ENCODE data around the gene TSPAN1.

TSPAN1 gene

DNA sequence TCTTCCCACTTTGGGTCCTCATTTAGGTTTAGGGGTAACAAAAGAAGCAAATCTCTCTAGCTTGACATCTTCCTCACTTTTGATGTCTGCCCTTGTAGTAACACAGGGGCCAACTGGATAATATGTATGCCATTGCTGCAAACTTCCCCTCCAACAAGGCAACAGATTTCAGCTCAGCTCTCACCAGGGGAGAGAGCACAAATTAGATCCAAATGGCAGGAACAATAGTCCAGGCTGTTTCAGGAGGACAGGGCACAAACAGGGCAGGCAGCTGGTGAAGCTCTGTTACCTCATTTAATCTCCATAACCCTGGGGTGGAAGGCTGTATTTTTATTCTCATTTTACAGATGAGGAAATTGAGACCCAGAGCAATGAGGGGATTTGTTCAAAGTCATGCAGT, 38.2 kb upstream of the TSPAN1 start:
- Histone ChIP-seq H3K27ac (no peak overlapping the region), H3K27me3 (ENCODE audit: insufficient read depth, low read depth, severe bottlenecking) (no peaks in the 10 kb centered on the region), H3K9me3 (ENCODE audit: severe bottlenecking) (no peaks in the 10 kb centered on the region), H3K4me3 (ENCODE audit: low read depth, low read length) (no peak overlapping the region), H3K36me3 (no peaks in the 10 kb centered on the region)
- no peak for DNase-seq
- TF ChIP-seq, protein P1, sequence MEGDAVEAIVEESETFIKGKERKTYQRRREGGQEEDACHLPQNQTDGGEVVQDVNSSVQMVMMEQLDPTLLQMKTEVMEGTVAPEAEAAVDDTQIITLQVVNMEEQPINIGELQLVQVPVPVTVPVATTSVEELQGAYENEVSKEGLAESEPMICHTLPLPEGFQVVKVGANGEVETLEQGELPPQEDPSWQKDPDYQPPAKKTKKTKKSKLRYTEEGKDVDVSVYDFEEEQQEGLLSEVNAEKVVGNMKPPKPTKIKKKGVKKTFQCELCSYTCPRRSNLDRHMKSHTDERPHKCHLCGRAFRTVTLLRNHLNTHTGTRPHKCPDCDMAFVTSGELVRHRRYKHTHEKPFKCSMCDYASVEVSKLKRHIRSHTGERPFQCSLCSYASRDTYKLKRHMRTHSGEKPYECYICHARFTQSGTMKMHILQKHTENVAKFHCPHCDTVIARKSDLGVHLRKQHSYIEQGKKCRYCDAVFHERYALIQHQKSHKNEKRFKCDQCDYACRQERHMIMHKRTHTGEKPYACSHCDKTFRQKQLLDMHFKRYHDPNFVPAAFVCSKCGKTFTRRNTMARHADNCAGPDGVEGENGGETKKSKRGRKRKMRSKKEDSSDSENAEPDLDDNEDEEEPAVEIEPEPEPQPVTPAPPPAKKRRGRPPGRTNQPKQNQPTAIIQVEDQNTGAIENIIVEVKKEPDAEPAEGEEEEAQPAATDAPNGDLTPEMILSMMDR (IDR thresholded peaks at IDR 0.05; ENCODE audit: low read depth, low read length), result no peak

GRCh38 chr1:46137916-46138315, 37.0 kb upstream of the TSPAN1 start:
- no peak for DNase-seq
- Histone ChIP-seq H3K36me3 (no peaks in the 10 kb centered on the region), H3K27ac (no peak overlapping the region), H3K4me3 (ENCODE audit: low read depth, low read length) (no peak overlapping the region), H3K27me3 (ENCODE audit: insufficient read depth, low read depth, severe bottlenecking) (no peaks in the 10 kb centered on the region), H3K9me3 (ENCODE audit: severe bottlenecking) (no peaks in the 10 kb centered on the region)
- TF ChIP-seq, protein P1 (IDR thresholded peaks at IDR 0.05; ENCODE audit: low read depth, low read length), result no peak

GRCh38 chr1:46148318-46148717, 26.6 kb upstream of the TSPAN1 start:
- no peaks in the 10 kb centered on the region for H3K9me3 ChIP-seq (ENCODE audit: severe bottlenecking)
- H3K36me3 ChIP-seq, result no peaks in the 10 kb centered on the region
- no peaks in the 10 kb centered on the region for H3K27me3 ChIP-seq (ENCODE audit: insufficient read depth, low read depth, severe bottlenecking)
- no peak for DNase-seq
- no peak overlapping the region for H3K27ac ChIP-seq
- H3K4me3 ChIP-seq (ENCODE audit: low read depth, low read length), result no peak overlapping the region
- TF ChIP-seq, protein P1 (IDR thresholded peaks at IDR 0.05; ENCODE audit: low read depth, low read length), result no peak

DNA sequence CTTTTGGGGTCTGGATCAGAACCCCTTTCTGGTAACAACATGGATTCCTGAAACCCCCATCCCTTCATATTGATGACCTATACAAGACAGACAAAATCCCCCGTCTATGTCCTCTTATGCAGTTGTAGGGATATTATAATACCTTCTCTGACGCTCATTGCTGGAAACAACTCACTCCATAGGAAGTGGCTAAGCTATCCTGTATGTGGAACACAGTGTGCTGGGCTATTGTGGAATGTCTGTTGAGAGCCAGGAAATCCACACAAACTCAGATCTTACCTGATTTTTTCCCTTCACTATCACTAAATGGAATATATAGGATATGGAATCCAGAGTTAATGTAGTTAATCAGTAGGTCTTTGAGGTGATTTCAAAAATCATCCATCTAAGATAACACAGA, 24.8 kb upstream of the TSPAN1 start:
- DNase-seq, result no peak
- H3K9me3 ChIP-seq (ENCODE audit: severe bottlenecking), result no peaks in the 10 kb centered on the region
- H3K4me3 ChIP-seq (ENCODE audit: low read depth, low read length), result no peak overlapping the region
- H3K27ac ChIP-seq, result no peak overlapping the region
- no peaks in the 10 kb centered on the region for H3K36me3 ChIP-seq
- TF ChIP-seq, protein P1 (IDR thresholded peaks at IDR 0.05; ENCODE audit: low read depth, low read length), result no peak
- no peaks in the 10 kb centered on the region for H3K27me3 ChIP-seq (ENCODE audit: insufficient read depth, low read depth, severe bottlenecking)

GRCh38 chr1:46152016-46152415, 22.9 kb upstream of the TSPAN1 start:
- Histone ChIP-seq H3K27ac (no peak overlapping the region), H3K36me3 (no peaks in the 10 kb centered on the region), H3K27me3 (ENCODE audit: insufficient read depth, low read depth, severe bottlenecking) (no peaks in the 10 kb centered on the region), H3K4me3 (ENCODE audit: low read depth, low read length) (no peak overlapping the region), H3K9me3 (ENCODE audit: severe bottlenecking) (no peaks in the 10 kb centered on the region)
- TF ChIP-seq, protein P1 (IDR thresholded peaks at IDR 0.05; ENCODE audit: low read depth, low read length), result no peak
- no peak for DNase-seq

DNA sequence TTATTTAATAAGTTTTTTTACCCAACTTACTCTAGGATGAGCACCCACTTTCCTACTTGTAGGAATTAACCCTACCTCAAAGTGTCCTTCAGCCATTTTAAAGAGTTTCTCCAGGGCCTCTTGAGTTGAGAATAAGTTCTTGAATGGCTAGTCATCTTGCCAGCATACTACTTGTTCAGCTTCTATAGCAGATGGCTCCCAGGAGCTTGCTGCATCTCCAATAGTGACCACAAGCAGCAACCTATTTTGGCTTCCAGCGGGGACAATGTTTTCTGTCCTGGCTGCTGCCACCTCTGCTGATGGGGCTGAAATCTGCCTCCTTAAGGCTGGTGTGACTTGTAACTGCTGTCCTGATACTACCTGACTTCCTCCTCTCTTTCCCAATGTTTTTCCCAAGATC, 21.7 kb upstream of the TSPAN1 start:
- TF ChIP-seq, protein P1 (IDR thresholded peaks at IDR 0.05; ENCODE audit: low read depth, low read length), result no peak
- no peak for DNase-seq
- Histone ChIP-seq H3K4me3 (ENCODE audit: low read depth, low read length) (no peak overlapping the region), H3K36me3 (no peaks in the 10 kb centered on the region), H3K27me3 (ENCODE audit: insufficient read depth, low read depth, severe bottlenecking) (no peaks in the 10 kb centered on the region), H3K27ac (no peak overlapping the region), H3K9me3 (ENCODE audit: severe bottlenecking) (no peaks in the 10 kb centered on the region)
